Endothelial cell of umbilical vein (primary cell): ENCODE measurements around the gene PPP1R7.

Source experiments
- EZH2 ChIP-seq: IDR thresholded peaks from 2 replicates; pipeline ENCODE4 v1.6.1; 2012; ENCODE audit warnings: borderline replicate concordance, low read depth, mild to moderate bottlenecking, moderate library complexity, low read length, inconsistent platforms; ENCODE audit not compliant: severe bottlenecking
- FOS ChIP-seq: IDR thresholded peaks from 2 replicates; pipeline ENCODE4 v1.6.1; 2011; ENCODE audit warnings: mild to moderate bottlenecking, low read length, moderate library complexity, borderline replicate concordance; ENCODE audit not compliant: insufficient read depth
- GATA2 ChIP-seq: IDR thresholded peaks from 2 replicates; pipeline ENCODE4 v1.7.0; 2011; ENCODE audit warnings: low read depth, mild to moderate bottlenecking, moderate library complexity, mixed read lengths, low read length; ENCODE audit not compliant: insufficient read length, insufficient read depth
- JUN ChIP-seq: IDR thresholded peaks from 2 replicates; pipeline ENCODE4 v1.6.1; 2011; ENCODE audit warnings: borderline replicate concordance, low read depth; ENCODE audit not compliant: insufficient read length, insufficient read depth
- MYC ChIP-seq: IDR thresholded peaks from one replicate; pipeline ENCODE4 v1.6.1; 2011; ENCODE audit warnings: mild to moderate bottlenecking, low read depth, low read length
- POLR2A ChIP-seq: IDR thresholded peaks from 2 replicates; pipeline ENCODE4 v1.6.1; 2012; ENCODE audit warnings: low read depth, mild to moderate bottlenecking, control low read depth, low read length
- POLR2AphosphoS5 ChIP-seq: IDR thresholded peaks from 2 replicates; pipeline ENCODE4 v1.6.1; 2012; ENCODE audit warnings: low read depth, mild to moderate bottlenecking, control low read depth, low read length, moderate library complexity; ENCODE audit not compliant: insufficient read depth
- TF ChIP-seq, protein P1 (sequence below), 2 donors: IDR thresholded peaks; 1 replicate in 1 of 2; 2 replicates in 1 of 2; pipeline ENCODE4 v1.5.1; 2011; ENCODE audit warnings: low read length in 2 of 2, mild to moderate bottlenecking in 2 of 2, moderate library complexity in 2 of 2, control low read depth in 1 of 2, inconsistent platforms in 1 of 2, low read depth in 1 of 2; ENCODE audit not compliant: insufficient read depth in 1 of 2; ENCODE audit errors: extremely low read depth in 1 of 2
- TF ChIP-seq, protein P2 (sequence below): IDR thresholded peaks from 2 replicates; pipeline ENCODE4 v1.6.1; 2011; ENCODE audit not compliant: insufficient read depth, insufficient read length

DNA sequence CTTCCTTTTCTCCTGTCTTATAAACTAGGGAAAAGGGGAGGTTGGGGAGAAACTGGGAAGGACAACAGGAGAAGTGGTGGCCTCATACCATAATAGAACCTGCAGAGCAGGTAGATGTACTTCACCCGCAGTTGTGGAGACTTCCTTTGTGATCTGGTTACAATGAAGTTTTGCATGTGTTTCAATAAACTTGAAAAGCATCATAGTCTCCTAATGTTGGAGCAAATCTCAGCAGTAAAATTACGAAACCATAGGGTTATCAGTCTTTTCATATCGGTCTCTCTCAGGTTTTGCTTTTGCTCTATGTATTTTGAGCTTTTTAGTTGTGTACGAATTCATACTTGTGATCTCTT, 68.7 kb downstream of the PPP1R7 start:
- TF ChIP-seq POLR2AphosphoS5 = no peak
- TF ChIP-seq, protein P1, sequence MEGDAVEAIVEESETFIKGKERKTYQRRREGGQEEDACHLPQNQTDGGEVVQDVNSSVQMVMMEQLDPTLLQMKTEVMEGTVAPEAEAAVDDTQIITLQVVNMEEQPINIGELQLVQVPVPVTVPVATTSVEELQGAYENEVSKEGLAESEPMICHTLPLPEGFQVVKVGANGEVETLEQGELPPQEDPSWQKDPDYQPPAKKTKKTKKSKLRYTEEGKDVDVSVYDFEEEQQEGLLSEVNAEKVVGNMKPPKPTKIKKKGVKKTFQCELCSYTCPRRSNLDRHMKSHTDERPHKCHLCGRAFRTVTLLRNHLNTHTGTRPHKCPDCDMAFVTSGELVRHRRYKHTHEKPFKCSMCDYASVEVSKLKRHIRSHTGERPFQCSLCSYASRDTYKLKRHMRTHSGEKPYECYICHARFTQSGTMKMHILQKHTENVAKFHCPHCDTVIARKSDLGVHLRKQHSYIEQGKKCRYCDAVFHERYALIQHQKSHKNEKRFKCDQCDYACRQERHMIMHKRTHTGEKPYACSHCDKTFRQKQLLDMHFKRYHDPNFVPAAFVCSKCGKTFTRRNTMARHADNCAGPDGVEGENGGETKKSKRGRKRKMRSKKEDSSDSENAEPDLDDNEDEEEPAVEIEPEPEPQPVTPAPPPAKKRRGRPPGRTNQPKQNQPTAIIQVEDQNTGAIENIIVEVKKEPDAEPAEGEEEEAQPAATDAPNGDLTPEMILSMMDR (IDR thresholded peaks at IDR 0.05; ENCODE audit: extremely low read depth in 1 of 2, insufficient read depth in 1 of 2, low read depth in 1 of 2, low read length in 2 of 2) = no peak
- TF ChIP-seq POLR2A = no peak
- no peak for TF ChIP-seq MYC
- TF ChIP-seq, protein P2, sequence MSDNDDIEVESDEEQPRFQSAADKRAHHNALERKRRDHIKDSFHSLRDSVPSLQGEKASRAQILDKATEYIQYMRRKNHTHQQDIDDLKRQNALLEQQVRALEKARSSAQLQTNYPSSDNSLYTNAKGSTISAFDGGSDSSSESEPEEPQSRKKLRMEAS = no peak
- TF ChIP-seq JUN = no peak
- TF ChIP-seq EZH2 = no peak
- TF ChIP-seq FOS = no peak
- TF ChIP-seq GATA2 = no peak
